ENCODE results near the gene CLSTN1. TPM values are rescaled to one million over a fixed set of nuclear protein-coding genes. Genes with fewer than 3 reads are reported as not detected.
"Not testable (repeated sequence)": the region's sequence is repeated elsewhere in the genome, so short reads cannot be mapped to it uniquely, and the experiment has no call there.

Gene CLSTN1
- total RNA-seq, 1 donor from 2014 or later, result 72.0 TPM

GRCh38 chr1:9728451-9729295, 95.1 kb downstream of the CLSTN1 start:
- no peak for DNase-seq

GRCh38 chr1:9726905-9727595, 96.7 kb downstream of the CLSTN1 start:
- DNase-seq, result no peak

DNA sequence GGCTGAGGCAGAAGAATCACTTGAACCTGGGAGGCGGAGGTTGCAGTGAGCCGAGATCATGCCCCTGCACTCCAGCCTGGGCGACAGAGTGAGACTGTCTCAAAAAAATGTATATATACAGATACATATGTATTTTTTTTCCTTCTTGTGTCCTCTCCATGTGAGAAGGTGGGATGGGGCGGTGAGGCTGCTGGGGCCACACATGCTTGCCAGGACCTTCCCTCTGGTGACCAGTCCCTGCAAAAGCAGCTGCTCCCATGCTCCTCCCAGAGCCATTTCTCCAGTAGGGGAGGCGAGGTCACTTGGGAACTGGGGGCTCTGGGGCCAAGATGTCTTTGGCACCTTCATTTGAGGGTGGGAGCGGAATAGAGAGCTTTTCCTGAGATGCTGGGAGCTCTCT, 97.4 kb downstream of the CLSTN1 start:
- no peak for DNase-seq

- DNase-seq, result peak; percentile 78
These were observed 98.9 kb downstream of the CLSTN1 start for GRCh38 chr1:9724706-9725476.

- no peak for DNase-seq
These were observed 99.8 kb downstream of the CLSTN1 start for GRCh38 chr1:9723926-9724325.

GRCh38 chr1:9723068-9723805, 100.5 kb downstream of the CLSTN1 start:
- no peak for DNase-seq

GRCh38 chr1:9722378-9722749, 101.4 kb downstream of the CLSTN1 start:
- no peak for DNase-seq

GRCh38 chr1:9721606-9722377, 102.0 kb downstream of the CLSTN1 start:
- peak; percentile 63 for DNase-seq

- DNase-seq, result no peak
These were observed 102.8 kb downstream of the CLSTN1 start for GRCh38 chr1:9720785-9721605.

DNA sequence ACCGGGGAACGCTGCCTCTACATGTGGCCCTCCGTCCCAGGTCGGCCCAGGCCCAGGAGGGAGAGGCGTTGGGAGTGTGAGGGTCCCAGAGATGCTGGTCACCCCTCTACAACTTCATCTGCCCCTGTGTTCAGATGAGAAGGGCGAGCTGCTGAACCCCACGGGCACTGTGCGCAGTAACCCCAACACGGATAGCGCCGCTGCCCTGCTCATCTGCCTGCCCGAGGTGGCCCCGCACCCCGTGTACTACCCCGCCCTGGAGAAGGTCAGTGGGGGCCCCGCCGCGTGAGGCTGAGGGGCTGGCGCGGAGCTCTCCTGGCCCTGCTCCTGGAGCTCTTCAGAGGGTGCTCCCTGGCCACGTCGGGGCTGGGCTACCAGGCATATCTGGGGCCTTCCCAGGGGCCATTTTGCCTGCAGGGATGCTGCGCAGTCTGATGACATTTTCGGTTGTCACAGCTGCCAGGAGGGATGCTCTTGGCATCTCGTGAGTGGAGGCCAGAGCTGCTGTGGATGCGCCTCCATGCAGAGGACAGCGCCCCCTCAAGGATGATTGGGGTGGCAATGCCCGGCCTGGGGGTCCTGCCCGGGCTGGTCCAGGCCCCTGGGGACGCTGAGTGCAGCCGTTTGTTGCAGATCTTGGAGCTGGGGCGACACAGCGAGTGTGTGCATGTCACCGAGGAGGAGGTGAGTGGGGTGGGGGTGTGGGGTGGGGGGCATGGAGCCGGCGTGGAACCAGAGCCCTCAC, 103.6 kb downstream of the CLSTN1 start:
- no peak for DNase-seq

DNA sequence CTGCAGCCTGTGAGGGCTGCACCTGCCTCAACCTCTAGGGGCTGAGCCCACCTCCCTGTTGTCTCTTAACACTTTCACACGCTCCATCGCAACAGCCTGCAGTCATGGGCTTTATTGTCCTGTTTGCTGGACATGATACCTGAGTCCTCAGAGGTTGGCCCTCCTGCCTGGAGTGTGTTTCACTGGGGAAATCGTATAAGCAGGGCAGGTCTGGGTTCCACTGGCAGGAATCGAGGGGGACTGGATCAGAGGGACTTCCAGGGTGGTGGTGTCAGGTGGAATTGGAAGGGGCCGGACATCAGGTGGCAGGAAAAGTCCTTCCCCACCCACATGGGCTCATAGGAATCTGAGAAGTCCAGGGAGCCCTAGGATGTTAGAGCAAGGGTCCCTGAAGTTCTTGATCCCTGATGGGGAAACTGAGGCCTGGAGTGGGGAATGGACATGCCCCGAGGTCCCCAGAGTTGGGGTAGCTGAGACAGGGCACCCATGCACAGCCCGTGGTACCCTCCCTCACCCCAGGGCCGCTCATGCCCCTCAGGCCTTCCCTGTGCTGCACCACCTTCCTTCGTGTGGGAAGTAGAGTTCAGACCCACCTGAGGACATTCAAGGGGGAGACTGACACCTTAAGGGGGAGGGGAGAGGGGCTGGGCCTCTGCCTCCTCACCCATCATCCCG, 105.6 kb downstream of the CLSTN1 start:
- DNase-seq, result no peak

GRCh38 chr1:9717193-9718005, 106.4 kb downstream of the CLSTN1 start:
- peak; percentile 54 for DNase-seq

- DNase-seq, result no peak
These were observed 107.2 kb downstream of the CLSTN1 start for GRCh38 chr1:9716404-9717192.

DNA sequence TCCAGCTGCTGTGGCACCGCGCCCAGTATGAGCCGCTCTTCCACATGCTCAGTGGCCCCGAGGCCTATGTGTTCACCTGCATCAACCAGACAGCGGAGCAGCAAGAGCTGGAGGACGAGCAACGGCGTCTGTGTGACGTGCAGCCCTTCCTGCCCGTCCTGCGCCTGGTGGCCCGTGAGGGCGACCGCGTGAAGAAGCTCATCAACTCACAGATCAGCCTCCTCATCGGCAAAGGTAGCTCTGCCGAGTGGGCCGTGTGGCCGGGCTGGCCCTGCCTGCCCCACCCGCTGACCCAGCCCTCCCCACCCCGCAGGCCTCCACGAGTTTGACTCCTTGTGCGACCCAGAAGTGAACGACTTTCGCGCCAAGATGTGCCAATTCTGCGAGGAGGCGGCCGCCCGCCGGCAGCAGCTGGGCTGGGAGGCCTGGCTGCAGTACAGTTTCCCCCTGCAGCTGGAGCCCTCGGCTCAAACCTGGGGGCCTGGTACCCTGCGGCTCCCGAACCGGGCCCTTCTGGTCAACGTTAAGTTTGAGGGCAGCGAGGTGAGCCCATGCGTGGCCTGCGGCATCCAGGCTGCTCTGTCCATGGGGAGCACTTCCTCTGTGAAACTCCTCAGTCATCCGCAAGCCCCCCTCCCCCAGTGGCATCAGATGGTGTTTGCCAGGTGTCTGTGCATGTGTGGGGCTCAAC, 108.1 kb downstream of the CLSTN1 start:
- no peak for DNase-seq

DNA sequence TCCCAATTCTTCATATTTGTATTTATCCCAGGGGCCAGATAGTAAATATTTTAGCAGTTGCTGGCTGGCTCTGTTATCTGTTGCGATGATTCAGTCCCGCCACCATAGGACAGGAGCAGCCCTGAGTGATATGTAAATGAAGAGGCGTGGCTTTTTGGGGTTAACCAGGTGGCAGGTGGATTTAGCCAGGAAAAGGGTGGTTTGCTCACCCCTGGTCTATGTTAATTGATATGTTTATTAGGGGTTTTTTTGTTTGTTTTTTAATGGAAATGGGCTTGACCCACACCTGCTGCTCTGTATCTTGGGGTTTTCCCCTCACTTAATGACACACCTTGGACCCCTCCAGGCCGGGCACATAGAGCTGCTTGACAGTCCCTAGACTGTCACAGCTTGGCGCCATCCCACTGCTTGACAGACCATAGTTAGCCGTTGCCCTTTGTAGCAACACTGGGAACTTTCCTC, 109.5 kb downstream of the CLSTN1 start:
- DNase-seq, result no peak

- DNase-seq, result not testable (repeated sequence)
These were observed 111.0 kb downstream of the CLSTN1 start for GRCh38 chr1:9712767-9713166.

GRCh38 chr1:9711466-9712020, 112.2 kb downstream of the CLSTN1 start:
- no peak for DNase-seq

Data from dermis blood vessel endothelial cell (primary cell).